ENCODE results near the gene VMA21. TPM values are rescaled to one million over a fixed set of nuclear protein-coding genes. Genes with fewer than 3 reads are reported as not detected.

VMA21 gene
- total and polyA plus RNA-seq, 2 of the 4 experiments (the other 2 are of a cell fraction), result 12.3 to 28.5 TPM

- no peak overlapping the region for H3K56ac ChIP-seq (ENCODE audit: extremely low read depth, insufficient read depth, low read length)
- no peak overlapping the region for H2BK5ac ChIP-seq (ENCODE audit: low read depth, low read length, poor library complexity, severe bottlenecking)
- H2AK5ac ChIP-seq (ENCODE audit: low read depth, low read length), result no peak overlapping the region
- H3K27ac ChIP-seq (ENCODE audit: insufficient read depth, low read length), result no peak overlapping the region
- no peak overlapping the region for H3K23ac ChIP-seq (ENCODE audit: low read depth, low read length)
- no peaks in the 10 kb centered on the region for H3K79me1 ChIP-seq (ENCODE audit: low read depth in 1 of 2, low read length in 2 of 2)
- intact Hi-C loops (cut with micrococcal nuclease) (no loop called here), dilution Hi-C loops (cut with HindIII; ENCODE audit: low sequenced_read_pairs, unreplicated experiment) (no loop called here), in situ Hi-C loops (cut with MboI; ENCODE audit: low sequenced_read_pairs) (no loop called here)
- TF ChIP-seq RFX5 (IDR thresholded peaks at IDR 0.05; ENCODE audit: low read depth, low read length) (no peak), RAD21 (IDR thresholded peaks at IDR 0.05; ENCODE audit: low read length) (no peak), MXI1 (IDR thresholded peaks at IDR 0.05; ENCODE audit: borderline replicate concordance, low read depth, low read length) (no peak), ELK1 (IDR thresholded peaks at IDR 0.05; ENCODE audit: borderline replicate concordance, low read depth, low read length) (no peak), NFE2L2 (IDR thresholded peaks at IDR 0.05; ENCODE audit: low read depth, low read length) (no peak), POLR2A (IDR thresholded peaks at IDR 0.05; ENCODE audit: low read depth, low read length) (no peak), RCOR1 (IDR thresholded peaks at IDR 0.05; ENCODE audit: insufficient replicate concordance, low read length) (no peak), BHLHE40 (IDR thresholded peaks at IDR 0.05; ENCODE audit: low read depth, low read length) (no peak), CEBPB (IDR thresholded peaks at IDR 0.05; ENCODE audit: low read depth, low read length) (no peak), CHD1 (IDR thresholded peaks at IDR 0.05; ENCODE audit: low read depth, low read length) (no peak), CTCF (conservative IDR thresholded peaks at IDR 0.05; ENCODE audit: low read depth, low read length) (no peak), FOS (IDR thresholded peaks at IDR 0.05; ENCODE audit: low read depth, low read length) (no peak)
- H3K36me3 ChIP-seq (ENCODE audit: control insufficient read depth, insufficient read depth, low read length), result no peaks in the 10 kb centered on the region
- no peak overlapping the region for H2BK15ac ChIP-seq (ENCODE audit: low read depth, low read length)
- H3K18ac ChIP-seq (ENCODE audit: low read depth, low read length), result no peak overlapping the region
- no peak overlapping the region for H4K5ac ChIP-seq (ENCODE audit: low read depth, low read length)
- no peaks in the 10 kb centered on the region for H3K9me1 ChIP-seq (ENCODE audit: insufficient read depth, low read length)
- no peak overlapping the region for H2AK9ac ChIP-seq (replicated peaks; ENCODE audit: low read depth, low read length, poor library complexity)
- no peak overlapping the region for H4K91ac ChIP-seq (ENCODE audit: insufficient read depth, low read depth, low read length)
- no peak overlapping the region for H3K4ac ChIP-seq (ENCODE audit: low read depth, low read length)
- no peak overlapping the region for H2BK120ac ChIP-seq (ENCODE audit: low read depth, low read length)
- H2AFZ ChIP-seq (replicated peaks; ENCODE audit: low read length, poor library complexity), result no peak overlapping the region
- ChIA-PET POLR2A (ENCODE audit: unreplicated experiment) (no interaction called here), CTCF (no interaction called here)
- BruUV-seq (replicated peaks), result no TSS peak
- H3K27me3 ChIP-seq (ENCODE audit: control insufficient read depth, insufficient read depth, low read length), result no peaks in the 10 kb centered on the region
- H4K20me1 ChIP-seq (ENCODE audit: insufficient read depth, low read length), result no peaks in the 10 kb centered on the region; the same call in 1 of the 2 replicates
- no peak for ATAC-seq (ENCODE audit: low read depth)
- H2BK20ac ChIP-seq (ENCODE audit: low read depth, low read length), result no peak overlapping the region
- peaks cover 2% of the 10 kb centered on the region; the same call in 1 of the 2 replicates for H3K4me1 ChIP-seq (ENCODE audit: control insufficient read depth, insufficient read depth, low read length)
- H3K4me3 ChIP-seq (ENCODE audit: insufficient read depth, low read depth, low read length), result no peak overlapping the region
- DNase-seq, result no peak
- H3K14ac ChIP-seq (replicated peaks; ENCODE audit: low read depth, low read length), result no peak overlapping the region
- H3K4me2 ChIP-seq (ENCODE audit: low read depth, low read length), result no peak overlapping the region
- H4K8ac ChIP-seq (ENCODE audit: low read depth in 2 of 2, low read length in 2 of 2), result no peak overlapping the region
- no CpG with 5 or more reads among the region's 1 CpG for WGBS, 2 experiments (ENCODE audit: extremely low coverage in 2 of 2, insufficient read length in 1 of 2)
- H3K9me3 ChIP-seq (ENCODE audit: control insufficient read depth, insufficient read depth, low read length), result no peaks in the 10 kb centered on the region
- no peak overlapping the region for H3K9ac ChIP-seq (ENCODE audit: low read depth, low read length)
These were observed 3.5 kb upstream of the VMA21 start for GRCh38 chrX:151393514-151393913.

Data from IMR-90 (cell line).